Islet of Langerhans (tissue), 1 donor: ENCODE measurements around the gene S100A14.
"Not testable (repeated sequence)": the region's sequence is repeated elsewhere in the genome, so short reads cannot be mapped to it uniquely, and the experiment has no call there.

Experiments
- FAIRE-seq: peaks from one replicate; lab custom pipeline; 2011; peaks lifted over from hg19 to GRCh38; lab: Jason Lieb, UNC

S100A14 gene

DNA sequence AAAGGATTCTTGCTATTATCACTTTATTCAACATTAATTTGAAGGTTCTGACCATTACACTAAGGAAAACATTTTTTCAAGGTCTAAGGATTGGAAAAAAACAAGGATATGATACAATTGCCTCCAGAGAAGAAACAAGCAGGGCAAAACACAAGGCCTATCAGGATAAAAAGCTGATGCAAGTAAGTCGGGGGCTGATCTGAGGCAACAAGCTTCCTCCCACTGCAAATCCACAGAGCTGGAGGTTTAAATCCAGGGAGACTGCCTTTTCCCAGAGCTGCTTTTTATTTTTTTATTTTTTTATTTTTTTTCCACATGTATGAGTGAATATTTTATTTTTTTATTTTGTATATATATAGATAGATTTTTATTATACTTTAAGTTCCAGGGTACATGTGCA, 31.1 kb downstream of the S100A14 start:
- no peak for FAIRE-seq

DNA sequence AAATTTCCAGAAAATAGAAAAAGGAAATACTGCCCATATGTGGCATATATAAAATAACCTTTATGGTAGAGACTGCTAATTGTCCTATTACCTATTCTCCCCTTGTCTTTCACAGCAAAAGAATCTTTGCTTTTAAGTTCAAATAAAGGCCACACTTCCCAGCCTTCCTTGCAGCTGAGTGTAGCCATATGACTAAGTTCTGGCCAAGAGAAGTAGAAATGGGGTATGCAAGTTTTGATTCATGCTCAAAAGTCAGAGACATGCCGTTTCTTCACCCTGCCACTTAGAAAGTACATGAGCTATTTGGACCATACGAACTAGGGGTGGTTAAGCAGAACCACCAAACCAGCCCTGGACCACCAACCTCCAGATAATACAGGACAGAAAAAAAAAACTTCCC, 32.1 kb downstream of the S100A14 start:
- FAIRE-seq = no peak

DNA sequence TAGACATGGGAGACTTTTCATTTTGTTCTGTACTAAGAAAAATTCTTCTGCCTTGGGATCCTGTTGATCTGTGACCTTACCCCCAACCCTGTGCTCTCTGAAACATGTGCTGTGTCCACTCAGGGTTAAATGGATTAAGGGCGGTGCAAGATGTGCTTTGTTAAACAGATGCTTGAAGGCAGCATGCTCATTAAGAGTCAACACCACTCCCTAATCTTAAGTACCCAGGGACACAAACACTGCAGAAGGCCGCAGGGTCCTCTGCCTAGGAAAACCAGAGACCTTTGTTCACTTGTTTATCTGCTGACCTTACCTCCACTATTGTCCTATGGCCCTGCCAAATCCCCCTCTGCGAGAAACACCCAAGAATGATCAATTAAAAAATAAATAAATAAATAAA, 32.6 kb downstream of the S100A14 start:
- FAIRE-seq = not testable (repeated sequence)

DNA sequence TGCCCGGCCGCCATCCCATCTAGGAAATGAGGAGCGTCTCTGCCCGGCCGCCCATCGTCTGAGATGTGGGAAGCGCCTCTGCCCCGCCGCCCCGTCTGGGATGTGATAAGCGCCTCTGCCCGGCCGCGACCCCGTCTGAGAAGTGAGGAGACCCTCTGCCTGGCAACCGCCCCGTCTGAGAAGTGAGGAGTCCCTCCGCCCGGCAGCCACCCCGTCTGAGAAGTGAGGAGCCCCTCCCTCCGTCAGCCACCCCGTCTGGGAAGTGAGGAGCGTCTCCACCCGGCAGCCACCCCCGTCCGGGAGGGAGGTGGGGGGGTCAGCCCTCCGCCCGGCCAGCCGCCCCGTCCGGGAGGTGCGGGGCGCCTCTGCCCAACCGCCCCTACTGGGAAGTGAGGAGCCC, 33.3 kb downstream of the S100A14 start:
- not testable (repeated sequence) for FAIRE-seq

DNA sequence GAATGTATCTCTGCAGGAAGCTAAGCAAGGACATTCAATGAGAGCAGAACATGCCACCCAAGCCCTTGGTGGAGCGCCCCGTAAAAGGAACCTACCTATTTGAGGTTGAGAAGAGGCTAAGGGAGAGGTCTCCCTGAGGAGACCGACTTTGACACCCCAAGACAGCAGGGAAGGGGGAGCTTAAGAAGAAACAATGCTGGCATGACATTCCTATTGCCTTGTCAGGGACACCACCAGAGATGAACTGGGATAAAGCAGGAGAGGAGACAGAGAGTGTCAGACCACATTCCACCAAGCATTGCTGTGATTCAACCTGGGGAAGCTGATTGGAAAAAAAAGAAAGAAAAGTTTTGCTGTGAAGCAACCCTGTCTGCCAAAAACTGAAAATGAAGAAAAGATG, 37.2 kb downstream of the S100A14 start:
- no peak for FAIRE-seq

DNA sequence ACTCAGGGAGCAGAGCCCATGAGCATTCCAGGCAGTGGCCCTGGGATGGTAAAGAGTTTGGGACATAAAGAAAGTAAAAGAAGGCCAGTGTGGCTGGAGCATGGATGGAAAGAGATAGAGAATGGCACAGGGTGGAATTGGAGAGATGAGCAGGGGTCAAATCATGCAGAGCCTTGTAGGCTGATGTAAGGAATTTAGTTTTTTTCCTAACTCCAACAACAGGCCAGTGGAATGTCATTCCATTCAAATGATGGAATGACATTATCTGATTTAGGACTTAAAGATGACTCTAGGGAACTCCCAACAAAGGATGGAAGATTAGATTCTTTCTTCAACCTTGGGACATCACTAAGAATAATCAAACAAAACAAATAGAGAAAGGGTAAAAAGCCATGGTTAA, 37.6 kb downstream of the S100A14 start:
- no peak for FAIRE-seq

DNA sequence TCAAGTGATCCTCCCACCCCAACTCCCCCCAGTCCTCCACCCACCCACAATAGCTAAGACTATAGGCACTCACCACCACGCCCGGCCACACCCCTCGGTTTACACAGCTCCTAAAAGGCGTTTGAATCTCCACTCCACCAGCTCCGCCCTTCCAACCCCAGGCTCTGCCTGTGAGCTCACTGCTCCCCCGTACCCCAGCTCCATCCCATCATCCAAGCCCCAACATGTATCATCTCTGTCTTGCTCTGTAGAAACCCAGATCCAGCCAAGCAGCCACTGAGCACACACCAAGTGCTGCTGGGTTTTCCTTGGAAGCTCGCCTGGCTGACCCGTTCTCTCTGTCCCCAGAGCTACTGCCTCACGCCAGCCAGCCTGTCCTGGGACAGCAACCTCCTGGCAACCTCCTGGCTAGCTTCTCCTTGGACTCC, 38.5 kb downstream of the S100A14 start:
- FAIRE-seq = no peak

DNA sequence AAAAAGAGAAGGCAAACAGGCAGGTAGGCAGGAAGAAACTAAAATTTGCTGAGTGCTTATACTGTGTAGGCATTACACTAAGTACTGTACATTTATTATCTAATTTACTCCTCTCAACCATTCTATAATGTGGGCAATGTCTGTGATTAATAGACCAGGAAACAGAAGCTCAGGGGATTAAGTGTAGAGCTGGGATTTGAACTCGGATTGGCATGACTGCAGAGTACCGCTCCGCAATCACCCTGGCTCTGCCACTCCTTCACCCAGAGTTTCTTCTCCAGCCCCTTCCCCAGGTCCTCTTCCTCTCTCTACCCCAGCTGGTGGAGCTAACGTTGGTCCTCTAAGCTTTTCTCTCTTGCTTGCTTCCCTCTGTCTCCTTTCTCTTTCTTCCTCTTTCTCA, 39.0 kb downstream of the S100A14 start:
- no peak for FAIRE-seq

DNA sequence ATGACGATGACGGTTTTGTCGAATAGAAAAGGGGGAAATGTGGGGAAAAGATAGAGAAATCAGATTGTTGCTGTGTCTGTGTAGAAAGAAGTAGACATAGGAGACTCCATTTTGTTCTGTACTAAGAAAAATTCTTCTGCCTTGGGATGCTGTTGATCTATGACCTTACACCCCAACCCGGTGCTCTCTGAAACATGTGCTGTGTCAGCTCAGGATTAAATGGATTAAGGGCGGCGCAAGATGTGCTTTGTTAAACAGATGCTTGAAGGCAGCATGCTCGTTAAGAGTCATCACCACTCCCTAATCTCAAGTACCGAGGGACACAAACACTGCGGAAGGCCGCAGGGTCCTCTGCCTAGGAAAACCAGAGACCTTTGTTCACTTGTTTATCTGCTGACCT, 40.6 kb downstream of the S100A14 start:
- not testable (repeated sequence) for FAIRE-seq

DNA sequence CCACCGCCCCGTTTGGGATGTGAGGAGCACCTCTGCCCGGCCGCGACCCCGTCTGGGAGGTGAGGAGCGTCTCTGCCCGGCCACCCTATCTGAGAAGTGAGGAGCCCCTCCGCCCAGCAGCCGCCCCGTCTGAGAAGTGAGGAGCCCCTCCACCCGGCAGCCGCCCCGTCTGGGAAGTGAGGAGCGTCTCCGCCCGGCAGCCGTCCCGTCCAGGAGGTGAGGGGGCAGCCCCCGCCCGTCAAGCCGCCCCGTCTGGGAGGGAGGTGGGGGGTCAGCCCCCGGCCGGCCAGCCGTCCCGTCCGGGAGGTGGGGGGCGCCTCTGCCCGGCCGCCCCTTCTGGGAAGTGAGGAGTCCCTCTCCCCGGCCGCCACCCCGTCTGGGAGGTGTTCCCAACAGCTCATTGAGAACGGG, 41.0 kb downstream of the S100A14 start:
- FAIRE-seq = not testable (repeated sequence)

DNA sequence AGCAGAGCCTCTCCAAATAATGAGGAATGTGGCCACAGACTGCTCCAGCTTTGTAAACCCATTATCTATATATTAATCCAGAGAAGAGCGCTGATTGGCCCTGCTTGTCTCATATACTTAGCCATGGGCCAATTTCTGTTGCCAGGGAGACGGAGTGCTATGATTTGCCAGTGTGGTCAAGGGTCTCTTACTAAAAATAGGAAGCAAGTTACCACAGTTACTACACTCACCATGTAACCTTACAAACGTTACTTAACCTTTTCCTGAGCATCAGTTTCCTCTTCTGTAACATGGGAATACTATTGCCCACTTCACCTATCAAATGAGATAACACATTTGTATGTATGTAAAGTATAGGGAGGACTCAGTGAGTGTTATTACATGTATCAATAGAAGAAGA, 42.8 kb downstream of the S100A14 start:
- FAIRE-seq = no peak

DNA sequence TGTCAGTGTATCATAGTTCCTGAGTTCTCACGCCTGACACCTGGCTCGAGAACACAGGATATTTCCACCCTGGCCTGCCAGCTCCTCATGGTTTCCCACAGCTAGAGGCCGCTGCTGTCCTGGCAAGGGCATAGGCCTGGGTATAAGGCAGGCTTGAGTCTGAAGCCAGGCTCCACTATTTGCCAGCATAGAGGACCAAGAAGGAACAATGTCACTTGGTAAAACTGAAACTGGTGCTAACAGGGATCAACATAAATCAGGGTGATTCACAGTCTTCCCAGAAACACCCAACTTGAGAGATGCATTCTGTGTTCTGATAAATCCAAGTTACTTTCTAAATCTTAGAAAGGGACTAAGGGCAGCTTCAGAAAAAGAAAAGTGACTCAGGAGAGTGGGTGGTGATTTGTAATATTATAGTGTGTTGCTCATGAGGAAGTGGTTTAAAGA, 43.5 kb downstream of the S100A14 start:
- no peak for FAIRE-seq

DNA sequence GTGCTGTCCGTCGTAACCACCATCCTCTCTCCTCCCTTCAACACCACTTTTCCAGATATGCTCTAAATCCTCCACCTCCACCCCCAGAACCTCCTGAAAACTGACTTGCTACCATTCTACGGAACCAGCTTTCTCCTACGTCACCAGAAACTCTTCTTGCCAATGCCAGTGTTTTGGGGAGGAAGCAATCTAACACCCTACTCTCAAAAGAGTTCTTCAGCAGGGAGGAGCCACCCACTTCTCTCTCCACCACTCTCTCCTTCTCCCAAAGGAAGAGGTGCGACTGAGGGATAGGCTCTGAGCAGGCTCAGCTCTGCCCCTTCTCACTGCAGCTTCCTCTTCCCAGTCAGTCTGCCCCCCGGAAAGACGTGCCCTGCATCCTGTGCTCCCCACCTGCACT, 44.4 kb downstream of the S100A14 start:
- FAIRE-seq = no peak

DNA sequence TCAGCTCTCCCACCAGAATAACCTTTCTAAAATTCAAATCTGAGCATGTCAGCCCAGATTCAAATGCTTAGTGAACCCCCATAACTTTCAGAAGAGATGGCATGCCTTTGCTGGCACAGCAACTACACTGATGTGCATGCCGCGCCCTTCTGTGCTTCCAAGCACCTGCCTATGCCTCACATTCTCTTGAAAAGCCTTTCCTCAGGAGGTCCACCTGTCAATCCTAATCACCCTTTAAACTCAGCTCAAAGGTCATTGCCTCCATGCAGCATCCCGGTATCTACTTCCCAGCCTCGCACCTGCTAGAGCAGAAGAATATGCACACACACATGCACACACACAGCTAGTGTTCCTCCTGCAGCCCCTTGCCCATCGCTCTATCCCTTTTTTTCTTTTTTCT, 45.3 kb downstream of the S100A14 start:
- FAIRE-seq = no peak

DNA sequence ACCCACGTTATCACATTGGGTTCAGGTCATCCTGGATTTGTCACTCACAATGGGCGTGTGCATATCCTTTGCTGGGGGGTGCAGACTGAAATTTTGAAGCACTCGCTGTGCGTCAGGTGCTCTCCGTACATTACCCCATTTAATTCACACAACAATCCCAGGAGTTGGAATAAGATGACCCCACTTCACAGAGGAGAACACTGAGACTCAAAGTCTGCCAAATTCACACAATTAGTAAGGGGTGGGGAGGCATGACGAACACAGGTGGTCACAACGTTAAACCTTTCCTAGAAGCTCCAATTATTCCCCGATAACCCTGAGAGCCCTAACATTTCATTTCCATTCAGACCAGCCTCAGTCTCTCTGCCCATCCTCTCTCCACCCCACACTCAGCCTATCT, 46.7 kb downstream of the S100A14 start:
- FAIRE-seq = no peak

DNA sequence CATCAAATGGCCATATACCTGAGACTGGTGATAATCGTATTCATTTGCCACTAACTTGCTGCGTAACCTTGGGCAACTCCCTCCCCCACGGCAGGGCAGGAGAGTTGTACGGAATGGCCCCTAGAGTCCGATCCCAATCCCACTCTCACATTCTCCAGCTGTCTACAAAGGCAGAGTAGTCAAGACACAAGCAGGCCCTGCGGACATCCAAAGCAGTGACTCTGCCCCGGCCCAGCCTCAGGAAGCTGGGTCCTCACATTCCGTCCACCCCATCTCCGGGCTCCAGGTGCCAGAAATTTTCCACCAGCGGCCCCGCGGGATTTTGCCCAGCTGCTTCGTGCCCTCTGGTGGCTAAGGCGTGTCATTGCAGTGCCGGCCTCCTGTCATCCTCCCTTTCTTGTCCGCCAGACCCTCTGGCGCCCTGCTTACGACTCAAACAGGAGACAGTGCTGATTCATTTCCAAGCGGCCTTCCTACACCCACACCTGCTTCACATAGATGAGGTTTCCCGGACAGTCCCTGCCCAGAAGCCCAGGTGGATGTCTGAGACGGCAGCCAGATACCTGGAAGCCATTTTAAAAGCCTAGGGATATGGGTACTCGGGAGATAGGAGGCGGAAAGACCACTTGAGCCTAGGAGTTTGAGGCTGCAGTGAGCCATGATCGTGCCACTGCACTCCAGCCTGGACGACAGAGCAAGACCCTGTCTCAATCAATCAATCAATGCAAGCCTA, 47.6 kb downstream of the S100A14 start:
- FAIRE-seq = no peak

DNA sequence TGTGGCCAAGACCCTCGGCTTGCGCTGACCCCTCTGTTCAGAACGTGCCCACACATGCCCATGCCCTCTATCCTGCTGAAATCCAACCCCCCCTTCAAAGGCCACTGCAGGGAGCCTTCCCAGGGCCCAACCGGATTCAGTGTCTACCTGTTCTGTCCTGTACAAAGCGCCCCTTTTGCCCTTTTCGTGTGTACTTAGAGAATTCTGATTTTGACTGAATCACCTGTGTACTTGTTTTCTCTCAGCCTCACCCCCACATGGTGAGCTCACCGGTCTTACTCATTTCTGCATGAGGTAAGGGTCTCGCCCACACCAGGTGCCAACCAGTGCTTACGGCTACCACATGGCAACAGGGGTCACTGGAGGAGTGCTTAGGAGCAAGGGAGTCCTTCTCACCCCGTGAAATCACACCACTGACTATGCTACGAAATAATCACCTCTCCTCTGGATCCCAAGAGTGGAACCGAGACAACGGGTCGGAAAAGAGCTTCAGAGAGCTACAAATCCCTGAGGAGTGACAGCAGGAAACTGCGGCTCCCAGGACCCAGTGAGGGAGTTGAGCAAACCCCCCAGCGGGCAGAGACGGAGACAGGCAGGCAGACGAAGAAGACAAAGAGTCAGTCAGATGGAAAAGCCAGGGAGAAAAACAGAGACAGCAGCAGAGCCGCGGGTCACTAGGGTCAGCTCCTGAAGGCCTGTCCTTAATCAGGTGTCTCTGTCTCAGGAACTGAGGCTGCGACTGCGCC, 48.3 kb downstream of the S100A14 start:
- no peak for FAIRE-seq

DNA sequence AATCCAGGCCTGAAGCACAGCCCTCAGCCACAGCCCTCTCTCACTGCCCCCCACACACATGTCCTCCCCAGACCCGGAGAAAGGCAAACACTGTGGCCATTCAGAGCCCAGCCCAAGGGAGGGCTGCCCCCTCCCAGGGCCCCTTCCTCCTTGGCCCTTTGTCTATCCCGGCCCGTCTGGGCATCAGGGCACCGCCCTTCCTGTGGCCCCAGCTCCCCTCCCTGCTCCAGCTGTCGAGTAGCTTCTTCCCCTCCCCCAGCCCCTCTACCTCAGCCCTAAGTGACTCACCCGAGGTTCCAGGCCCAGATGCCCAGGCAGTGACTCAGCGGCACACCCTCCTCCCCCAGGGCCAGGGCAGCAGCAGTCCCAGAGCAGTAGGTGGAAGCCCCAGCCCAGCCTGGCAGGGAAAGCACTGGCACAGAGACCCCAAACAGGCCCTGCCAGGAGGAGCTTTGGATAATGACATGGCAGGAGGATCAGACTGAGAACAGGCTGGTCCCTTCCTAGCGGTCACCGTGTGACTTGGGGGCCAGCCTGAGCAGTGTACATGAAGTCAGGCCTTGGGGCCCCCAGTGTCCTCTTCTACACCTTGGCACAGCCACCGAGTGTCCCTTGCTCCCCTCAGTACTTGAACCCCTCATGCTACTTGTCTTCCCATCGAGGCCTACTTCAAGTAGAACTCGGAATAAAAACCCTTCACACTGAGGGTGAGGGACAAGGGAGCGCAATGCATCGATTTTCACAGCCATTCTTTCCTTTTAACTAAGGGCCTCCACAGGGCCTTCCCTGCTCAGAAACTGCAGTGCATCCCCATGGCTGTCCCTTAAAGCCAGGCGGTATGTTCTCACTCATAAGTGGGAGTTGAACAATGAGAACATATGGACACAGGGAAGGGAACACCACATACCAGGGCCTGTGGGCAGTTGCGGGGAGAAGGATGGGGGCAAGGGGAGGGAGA, 49.4 kb downstream of the S100A14 start:
- no peak for FAIRE-seq

DNA sequence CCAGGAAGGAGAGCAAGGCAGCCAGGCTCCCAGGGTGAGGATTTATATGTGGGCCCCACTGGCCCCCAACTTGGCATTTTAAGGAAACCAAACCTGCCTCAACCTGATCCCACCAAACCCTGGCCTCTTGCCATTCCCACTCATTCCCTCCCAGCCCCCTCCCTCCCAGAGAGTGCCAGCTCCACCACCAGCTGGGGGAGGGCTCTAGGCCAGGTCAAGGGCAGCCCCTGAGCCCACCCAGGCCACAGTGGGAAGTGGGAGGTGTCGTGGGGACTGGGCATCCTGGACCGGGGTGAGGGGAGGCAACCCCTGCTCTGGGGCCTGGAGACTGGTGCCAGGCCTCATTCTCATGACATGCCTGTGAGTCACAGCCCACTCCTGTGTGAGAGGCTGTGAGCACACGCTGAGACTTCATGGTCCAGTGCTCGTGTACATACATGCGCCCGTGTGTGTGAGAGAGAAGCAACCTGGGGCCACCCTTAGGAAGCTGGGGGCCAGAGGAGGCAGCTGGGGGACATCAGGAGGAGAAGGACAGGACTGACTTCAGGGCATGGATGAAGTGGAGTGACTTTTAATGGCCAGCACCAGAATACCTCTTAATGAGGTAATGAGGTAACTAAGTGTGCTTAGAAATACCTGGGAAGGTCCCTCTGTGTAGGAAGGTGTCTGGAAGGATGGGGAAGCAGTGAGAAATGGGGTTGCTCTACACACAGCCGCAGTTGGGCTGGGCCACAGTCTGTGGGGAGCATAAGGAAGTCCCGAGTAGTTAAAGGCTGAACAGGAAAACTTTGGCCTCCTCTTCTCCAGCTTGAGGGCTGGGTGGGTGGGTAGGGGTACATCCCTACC, 50.4 kb downstream of the S100A14 start, which contains the start of gene S100A2:
TSS of gene S100A2 (minus strand) at position 316 of the 846 bp plus-strand sequence. CDS start 1,967 bp downstream, outside the sequence.
- no peak for FAIRE-seq
